Suppressor macrophage treated with lipopolysaccharide for 4 hours (primary cell): ENCODE data around the gene LRRC75A.
"Not testable (repeated sequence)": the region's sequence is repeated elsewhere in the genome, so short reads cannot be mapped to it uniquely, and the experiment has no call there.

Source experiments
- DNase-seq: peaks from one replicate; pipeline ENCODE4 v3.0.0-alpha.2; 2020

The LRRC75A gene

DNA sequence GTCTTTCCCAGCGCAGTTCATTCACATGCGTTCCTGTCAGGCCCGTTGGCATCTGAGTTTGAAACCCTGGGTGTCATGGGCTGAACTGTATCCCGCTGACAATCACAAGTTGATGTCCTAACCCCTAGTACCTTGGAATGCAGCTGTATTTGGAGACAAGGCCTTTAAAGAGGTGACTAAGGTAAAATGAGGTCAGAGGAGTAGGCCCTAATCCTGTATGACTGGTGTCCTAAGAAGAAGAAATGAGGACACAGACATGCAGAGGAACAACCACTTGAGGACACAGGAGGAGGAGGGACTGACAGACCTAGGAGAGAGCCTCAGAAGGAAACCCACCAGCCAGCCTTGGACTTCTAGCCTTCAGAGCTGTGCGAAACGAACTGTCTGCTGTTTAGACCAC, 43.5 kb downstream of the LRRC75A start:
- DNase-seq: no peak

DNA sequence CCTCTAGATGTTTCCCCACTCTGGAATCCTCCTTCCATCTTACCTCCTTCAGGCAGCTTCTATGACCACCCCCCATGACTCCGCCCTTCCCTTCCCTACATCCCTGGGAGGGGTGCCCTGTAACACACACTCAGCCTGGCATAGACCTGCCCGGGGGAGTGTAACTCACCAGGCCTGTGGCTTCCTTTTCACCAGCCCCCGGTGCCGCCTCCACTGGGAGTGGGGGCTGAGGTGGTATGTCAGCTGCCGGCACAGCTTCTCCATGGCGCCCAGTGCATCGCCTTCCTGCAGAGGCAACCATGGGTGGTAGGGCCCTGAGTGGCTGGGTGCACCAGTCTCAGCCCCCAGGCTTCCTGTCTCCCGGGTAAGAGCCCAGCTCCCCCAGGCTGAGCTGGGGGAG, 44.3 kb downstream of the LRRC75A start:
- no peak for DNase-seq

DNA sequence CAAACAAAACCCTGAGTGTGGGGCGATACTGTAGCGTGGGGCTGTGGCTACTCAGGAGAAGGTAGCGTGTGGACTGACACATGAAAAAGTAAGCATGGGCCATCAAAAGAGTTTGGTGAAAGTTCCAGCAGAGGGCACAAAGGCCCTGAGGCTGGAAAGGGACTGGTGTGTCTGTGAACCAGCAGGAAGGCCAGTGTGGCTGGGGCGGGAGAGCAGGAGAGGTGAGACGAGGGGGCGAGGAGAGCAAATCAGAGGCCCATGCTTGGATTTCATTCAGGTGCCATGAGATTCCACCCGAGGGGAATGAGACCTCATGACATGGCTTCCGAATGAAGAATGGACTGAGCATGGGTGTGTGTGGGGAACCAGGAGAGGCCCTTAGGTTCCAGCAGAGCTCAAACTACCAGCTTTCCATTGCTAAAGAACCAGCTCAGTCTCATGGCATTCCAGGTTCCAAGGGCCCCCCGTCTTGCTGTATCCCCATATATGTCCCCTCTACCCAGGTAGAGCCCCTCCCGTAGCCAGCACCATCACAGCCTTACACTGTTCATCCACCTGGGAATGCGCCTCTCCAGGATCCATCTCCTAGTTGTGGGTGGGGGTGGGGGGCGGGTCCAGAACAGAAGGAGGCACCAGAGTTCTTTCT, 45.5 kb downstream of the LRRC75A start:
- no peak for DNase-seq

DNA sequence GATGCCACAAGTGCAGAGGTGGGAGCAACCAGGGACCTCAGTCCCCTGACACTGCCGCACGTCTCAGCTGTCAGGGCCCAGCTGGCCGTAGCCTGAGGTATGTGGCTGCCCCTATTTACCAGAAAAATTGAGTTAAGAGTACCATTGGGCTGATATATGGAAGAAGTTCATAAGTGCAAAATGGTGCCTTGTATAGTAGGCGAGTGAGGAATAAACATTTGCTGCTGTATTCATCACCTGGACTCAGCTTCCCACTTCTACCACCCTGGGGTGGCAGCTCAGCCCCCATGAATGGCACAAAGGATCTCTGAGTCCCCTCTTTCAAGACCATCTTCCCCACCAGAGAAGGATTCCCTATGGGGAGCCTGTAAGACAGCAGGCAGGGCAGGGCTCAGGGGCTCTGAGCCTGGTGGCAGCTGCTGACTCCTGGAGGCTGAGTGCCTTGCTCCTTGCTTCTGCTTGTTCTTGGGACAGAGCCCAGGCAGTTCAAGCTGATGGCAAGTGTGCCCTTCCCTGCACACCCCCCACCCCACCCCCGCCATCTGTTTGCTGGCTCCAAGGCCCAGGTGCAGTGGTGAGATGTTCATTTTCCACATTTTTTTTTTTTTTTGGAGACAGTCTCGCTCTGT, 47.6 kb downstream of the LRRC75A start:
- no peak for DNase-seq

DNA sequence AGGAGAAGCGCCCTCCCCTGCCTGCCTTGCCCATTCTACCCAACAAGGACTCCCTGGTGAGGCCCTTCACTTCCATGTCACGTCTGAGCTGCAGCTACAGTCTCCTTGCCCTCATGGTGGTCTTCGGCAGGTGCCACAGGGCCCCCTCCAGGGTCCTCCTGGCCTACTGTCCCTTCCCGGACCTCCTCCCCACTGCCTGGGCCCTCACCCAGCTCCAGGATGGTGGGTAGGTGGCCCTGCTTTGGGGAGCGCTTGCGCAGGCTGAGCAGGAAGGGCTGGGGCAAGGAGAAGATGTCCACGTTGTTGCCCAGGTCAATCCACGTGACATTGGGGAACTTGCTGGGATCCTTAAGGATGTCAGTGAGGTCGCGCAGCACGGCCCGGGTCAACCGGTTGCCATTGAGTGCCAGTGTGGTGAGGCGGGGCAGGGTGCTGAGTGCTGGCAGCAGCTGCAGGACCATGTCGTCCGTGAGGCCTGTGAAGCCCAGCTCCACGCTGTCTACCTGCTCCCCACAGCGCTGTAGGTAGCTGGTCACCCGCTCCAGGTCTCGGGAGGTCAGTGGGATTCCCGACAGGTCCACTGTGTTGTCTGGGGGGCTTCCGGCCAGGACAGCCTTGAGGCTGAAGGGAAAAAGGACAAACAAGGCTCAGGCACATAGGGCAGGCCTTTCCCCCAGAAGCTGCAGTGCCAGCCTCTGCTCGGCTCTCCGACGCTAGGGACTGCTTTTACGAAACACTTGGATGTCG, 48.3 kb downstream of the LRRC75A start:
- DNase-seq: no peak

DNA sequence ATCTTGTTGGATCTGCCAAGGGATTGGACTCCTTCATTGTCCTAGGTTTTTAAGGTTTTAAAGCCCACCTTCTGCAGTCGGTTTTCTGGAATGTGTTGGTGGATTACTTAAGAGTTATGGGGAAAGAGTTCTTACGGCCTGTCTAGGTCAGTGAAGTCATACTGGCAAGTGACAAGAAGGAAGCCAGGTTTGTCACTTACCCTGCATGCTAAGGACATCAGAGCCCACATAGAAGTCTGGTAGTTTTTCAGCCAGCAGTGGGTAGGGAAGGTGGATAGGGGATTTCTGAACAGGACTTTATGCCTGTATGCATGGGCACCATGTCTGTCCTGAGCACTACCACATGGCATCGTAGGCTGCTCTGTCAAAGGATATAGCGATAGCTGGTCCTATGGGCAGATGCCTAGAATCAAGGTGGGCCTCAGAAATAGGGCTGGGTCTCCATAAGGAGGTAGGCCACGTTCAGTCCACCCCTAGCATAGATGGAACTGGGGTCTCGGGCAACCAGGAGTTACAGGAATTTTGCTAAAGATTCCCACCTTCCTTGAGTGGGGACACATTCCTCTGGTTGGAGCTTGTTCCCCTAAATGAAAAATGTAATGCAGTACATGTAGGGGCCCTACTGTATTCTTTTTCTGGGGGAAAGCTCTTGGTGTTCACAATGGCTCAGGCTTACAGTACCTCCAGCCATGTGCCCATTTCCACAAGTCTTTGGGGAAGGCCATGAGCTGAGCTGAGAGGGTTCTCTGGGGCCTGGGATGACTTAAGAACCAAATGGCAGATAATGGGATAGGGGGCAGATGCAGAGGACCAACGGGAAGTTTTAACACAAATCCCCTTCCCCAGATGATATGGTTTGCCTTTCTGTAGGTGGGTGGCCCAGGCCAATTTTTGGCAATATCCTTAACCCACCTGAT, 49.1 kb downstream of the LRRC75A start:
- no peak for DNase-seq

DNA sequence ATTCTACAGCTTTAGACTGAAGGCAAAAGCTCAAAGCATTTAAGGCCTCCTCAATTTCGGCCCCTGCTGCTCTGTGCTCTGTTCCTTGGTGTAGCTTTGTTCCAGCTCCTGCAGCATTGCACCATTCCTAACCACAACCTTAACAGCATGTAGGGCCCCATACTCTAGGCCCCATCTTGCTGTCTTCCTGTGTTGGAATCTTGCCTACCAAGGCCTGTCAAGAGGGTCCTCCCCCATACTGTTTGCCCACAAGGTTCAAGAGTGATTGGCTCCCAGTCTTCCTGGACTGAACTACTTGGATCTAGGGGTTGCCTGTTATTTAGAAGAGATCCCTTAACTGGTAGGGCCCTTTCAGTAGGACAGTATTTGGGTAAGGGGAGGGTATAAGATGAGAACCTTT, 49.9 kb downstream of the LRRC75A start:
- DNase-seq: no peak

DNA sequence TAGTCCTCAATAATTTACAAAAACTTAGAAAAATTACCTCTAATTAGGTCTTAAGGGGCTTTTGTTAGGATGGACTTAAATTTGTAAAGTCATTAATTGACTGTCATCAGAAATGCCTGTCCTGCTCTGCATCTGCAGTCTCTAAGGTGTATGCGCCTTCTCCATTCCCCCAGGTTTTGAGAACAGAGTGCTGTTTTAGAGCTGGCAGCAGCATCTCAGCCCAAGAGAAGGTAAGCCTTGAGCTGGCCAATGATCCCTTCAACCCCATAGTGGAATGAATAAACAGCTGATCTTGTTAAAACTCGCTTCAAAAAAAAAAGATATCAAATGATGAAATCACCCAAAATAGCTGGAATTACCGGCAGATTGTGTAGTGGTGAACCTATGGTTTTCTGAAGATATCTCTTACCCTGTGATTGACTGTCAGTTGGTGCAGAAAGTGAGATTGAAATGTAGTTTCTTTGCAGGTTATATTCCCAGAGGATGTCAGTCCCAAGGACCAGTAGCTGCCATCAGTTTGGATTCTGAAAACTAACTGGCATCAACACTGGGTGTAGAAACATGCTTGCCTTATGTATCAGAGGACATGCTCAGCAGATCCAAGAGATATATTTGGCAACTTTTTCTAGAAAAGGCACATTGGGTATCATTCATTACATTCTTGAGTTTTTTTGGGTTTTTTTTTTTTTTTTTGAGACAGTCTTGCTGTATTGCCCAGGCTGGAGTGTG, 50.9 kb downstream of the LRRC75A start:
- no peak for DNase-seq

DNA sequence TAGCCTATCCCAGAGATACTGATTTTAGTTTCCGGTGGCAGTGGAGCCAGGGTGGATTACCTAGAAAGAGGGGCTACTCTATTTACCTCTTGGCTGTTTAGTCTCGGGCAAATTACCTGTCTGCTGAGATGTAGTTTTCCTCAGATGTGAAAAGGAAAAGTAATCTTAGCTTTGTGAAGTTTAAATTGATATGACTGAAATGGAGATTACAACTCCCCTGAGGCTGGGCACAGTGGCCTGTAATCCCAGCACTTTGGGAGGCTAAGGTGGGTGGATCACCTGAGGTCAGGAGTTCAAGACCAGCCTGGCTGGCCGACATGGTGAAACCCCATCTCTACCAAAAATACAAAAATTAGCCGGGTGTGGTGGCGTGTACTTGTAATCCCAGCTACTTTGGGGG, 51.6 kb downstream of the LRRC75A start:
- not testable (repeated sequence) for DNase-seq

DNA sequence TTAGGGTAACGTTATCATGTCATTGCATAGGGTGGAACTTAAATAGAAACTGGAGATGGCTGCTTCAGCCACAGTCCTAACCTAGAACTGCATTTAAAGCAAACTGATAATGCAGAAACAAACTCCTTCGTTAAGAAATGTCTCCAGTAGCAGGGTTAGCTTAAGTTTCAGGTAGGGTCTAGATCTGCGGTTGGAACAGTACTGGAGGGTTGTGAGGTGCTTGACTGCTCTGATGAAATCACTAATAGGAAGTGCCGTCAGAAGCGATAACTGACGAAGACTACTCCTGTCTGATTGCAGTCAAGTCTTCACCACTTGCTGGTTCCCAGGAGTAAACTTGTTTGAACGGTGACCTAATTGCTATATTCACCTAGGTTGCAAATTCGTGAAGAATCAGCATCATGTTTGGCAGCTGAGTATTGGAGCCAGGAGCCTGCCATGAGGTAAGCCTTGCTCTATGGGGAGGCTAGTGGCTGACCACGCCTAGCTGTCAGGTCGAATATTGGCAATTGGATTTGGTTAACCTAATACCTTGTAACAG, 52.1 kb downstream of the LRRC75A start:
- DNase-seq: peak; percentile 31

DNA sequence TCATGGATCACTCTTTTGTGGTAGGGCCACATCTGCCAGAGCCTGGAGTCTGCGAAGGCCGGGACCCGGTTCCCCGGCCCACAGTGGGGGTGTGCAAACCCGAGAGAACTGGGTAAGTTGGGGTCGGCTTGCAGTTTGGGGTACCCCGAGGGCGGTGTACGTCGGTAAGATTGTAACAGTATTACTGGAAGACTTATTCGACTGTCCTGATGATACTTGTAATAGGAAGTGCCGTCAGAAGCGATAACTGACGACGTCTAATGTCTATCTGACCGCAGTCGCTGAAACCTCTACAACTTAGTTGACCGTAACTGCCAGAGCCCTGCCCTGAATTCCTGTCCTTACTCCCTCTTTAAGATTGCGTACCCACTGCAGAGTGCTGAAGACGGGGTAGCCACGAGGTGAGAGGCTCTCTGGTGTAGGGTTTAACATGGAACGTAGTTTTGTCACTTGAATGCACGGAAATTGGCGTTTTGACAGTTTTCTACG, 52.6 kb downstream of the LRRC75A start:
- DNase-seq: peak; percentile 49

DNA sequence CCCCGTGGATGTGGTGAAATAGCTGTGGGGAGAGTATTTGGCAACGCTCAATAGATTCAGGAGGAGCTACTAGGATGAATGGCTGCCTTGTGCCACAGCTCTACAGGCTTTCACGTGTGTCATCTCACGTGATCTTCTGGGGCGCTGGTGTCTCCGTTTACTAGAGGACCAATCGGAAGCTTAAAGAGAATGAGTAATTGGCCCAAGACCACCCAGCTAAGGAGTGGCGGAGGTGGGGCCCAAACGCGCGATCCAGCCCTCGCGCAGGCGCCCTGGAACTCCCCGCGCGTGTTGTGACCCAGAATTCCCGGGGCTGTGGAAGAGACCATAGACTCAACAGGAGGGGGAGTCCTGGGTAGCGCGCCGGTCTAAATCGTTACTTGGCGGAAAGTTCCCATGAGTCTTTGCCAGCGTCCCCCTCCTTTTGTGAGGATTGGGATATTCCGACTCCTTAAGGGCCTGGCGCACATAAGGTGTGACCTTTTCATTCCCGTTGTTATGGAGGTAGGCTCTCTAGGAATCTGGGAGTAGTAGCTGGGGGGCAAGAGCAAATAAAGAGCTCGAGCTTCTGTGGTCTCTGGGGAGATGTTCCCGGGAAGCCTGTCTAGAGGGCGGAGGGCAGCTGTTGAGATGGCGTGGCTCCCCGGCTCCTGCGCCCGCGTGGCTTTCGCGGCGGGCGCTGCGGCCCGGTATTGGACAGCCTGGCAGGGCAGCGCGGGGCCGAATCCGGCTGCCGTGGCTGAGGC, 53.3 kb downstream of the LRRC75A start:
- peak; percentile 98 for DNase-seq

DNA sequence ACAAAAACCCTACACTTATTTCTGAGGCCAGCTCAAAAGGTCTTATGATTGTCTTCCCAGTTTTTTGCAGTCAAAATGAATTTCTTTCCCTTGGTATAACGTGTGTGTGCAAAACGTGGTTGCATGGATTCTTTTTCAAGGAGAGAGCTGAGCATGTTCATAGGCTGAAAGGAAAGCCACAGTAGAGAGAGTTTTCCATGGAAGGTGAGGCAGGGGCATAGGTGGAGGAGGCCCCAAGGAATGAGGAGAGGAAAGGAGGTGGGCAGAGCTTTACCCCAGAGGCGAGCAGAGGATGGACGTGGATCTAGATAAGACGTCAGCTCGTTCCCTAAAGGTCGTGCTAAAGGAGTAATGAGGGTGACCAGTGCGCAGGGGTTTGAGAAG, 53.8 kb downstream of the LRRC75A start:
- no peak for DNase-seq

DNA sequence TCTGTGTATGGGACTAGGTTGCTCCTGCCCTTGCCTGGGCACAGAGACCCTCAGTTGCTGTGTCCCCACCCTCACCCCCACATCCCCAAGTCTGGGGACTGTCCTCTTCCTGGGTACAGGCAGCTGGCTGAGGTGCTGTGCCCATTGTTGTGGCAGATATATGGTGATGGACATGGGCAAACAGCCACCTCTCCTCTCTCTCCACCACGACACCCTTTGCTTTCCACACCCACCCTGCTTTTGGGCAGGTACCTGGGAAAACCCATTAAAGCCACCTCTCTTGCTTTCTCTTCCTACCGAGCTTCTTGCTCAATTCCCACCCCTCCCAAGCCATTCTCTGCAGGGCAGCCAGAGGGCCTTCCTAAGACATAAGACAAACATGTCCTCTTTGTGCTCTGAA, 54.9 kb downstream of the LRRC75A start:
- DNase-seq: no peak

DNA sequence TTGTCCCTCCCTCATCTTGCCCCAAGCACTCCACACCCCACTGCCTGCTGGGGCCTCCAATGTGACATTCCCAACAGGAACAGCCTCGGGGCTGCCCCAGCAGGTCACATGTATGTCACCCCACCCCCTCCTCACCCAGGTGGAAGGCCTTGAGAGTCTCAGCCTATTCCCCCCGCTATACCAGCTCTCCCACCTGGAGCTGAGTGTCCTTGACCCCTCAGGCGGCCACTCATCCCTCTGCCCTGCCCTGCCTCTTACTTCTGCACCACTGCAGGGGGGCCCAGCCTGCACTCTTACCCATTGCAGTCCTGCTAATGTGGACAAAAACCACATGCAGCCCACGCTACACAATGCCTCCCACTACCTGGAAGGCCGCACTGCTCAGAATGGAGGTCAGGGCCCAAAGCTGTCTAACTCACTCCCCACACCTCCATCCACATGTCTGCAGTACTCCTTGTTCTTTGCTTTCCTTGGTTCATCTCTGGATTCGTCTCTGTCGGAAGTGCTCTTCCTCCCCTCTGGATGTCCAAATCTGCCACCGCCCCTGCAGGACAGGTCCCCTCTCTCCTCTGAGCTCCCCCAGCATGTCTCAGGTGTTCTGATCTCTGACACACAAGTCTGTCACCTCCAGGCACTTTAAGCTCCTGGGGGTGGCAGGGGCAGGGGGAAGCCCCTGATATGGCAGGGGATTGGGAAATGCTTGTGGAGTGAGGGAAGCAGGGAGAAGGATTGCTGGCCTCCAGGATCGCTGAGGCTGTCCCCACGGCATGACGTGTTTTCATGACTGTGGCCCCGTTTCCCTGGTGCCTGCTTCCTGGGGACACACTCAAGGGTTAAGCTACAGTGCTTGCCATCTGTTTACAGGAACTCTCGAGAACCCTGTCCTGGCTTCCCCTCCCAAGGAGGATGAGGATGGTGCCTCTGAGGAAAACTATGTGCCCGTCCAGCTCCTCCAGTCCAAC, 55.8 kb downstream of the LRRC75A start:
- DNase-seq: no peak

DNA sequence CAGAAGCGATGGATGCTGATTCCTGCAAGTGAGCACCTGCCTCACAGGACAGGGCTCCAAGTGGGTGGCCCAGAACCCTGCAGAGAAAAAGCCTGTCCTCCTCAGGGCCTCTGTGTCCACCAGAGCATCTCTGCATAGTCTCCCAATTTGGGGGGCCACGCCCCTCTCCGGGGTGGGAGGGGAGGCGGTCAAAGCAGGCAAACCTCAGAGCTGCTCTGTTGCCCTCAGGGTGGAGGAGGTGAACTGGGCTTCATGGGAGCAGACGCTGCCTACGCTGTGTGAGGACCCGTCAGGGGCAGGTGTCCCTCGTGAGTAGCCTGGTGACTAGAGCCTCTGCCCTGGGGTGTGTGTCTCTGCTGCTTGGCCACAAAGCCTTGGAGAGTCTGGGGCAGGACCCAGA, 57.3 kb downstream of the LRRC75A start:
- no peak for DNase-seq

DNA sequence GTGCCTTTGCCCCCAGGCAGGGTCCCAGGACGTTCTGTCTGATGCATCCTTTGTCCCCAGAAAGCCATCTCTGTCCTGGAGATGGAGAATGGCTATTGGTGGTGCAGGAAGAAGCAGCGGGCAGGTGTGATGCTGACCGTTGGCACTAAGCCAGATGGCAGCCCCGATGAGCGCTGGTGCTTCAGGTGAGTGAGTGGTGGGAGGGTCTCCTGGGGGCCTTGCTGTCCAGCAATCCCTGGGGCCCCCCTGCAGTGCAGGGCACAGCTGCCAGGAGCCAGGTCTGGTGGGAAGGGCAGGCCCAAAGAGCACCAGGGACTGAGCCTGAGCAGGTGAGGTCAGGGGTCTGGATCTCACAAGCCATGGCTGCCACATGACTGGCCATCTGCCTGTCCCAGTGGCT, 58.5 kb downstream of the LRRC75A start:
- no peak for DNase-seq

DNA sequence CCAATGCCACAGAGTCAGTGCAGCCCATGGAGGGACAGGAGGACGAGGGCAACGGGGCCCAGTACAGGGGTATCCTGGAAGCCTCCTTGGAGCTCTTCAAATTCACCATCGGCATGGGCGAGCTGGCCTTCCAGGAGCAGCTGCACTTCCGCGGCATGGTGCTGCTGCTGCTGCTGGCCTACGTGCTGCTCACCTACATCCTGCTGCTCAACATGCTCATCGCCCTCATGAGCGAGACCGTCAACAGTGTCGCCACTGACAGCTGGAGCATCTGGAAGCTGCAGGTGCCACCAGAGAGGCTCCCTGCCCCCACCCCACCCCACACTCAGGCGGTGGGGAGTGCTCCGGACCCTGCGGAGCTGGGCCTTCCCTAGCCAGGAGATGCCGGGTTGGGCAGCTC, 60.0 kb downstream of the LRRC75A start:
- no peak for DNase-seq

DNA sequence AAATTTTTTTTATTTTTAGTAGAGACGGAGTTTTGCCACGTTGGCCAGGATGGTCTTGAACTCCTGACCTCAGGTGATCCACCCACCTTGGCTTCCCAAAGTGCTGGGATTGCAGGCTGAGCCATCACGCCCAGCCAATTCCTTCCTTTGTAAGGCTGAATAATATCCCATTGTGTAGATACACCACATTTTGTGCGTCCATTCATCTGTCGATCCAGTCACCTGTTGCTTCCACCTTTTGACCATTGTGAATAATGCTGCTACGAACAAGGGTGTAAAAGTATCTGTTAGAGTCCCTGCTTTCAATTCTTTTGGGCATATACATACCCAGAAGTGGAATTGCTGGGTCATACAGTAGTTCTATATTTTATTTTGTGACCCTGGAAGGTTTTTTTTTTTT, 61.3 kb downstream of the LRRC75A start:
- DNase-seq: no peak

DNA sequence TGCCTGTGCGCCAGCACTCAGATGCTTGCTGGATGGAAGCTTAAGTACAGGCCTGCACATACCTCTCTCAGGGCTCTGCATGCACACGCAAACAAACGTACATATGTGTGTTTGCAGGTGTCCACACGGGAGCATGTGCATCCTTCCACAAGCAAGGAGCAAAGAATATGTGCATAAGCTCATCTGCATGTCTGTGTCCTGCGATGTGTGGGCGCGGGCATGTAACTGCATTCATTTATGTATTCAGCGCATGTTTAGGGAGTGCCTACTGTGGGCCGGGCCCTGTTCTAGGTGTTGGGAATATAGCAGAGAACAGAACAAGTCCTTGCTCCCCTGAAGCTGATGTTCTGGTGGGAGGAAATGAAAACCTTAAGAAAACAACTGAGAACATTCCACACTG, 62.9 kb downstream of the LRRC75A start:
- DNase-seq: no peak
